HEK293 (cell line): Measurements from ENCODE around the gene TIMP4.

Source experiments
- CTCF ChIA-PET: fragments of 350-600 bp; formaldehyde crosslinking; extraction: SDS; loops from one replicate; lab custom pipeline; 2021; ENCODE audit warnings: antibody characterized with exemption; lab: Yijun Ruan, JAX
- POLR2A ChIA-PET: fragments of 300-600 bp; formaldehyde crosslinking; extraction: SDS; loops from one replicate; lab custom pipeline; 2020; ENCODE audit warnings: antibody characterized with exemption, inconsistent platforms; lab: Yijun Ruan, JAX
- H3K27ac ChIP-seq: fragments of 200-500 bp; sonication (Bioruptor generic); 2 replicates; pipeline ENCODE4 v1.5.1; 2014; ENCODE audit warnings: low read depth, low read length, control low read depth, inconsistent platforms; ENCODE audit errors: extremely low read depth
- H3K36me3 ChIP-seq, 2 experiments: fragments of 200-500 bp in 1 of 2; sonication (Bioruptor generic) in 1 of 2; 1 replicate in 1 of 2; 2 replicates in 1 of 2; pipeline ENCODE4 v1.5.1; 2014 to 2017; ENCODE audit warnings: inconsistent platforms in 2 of 2, low read length in 2 of 2; ENCODE audit not compliant: control insufficient read depth in 2 of 2, insufficient read depth in 1 of 2
- H3K4me1 ChIP-seq: fragments of 200-500 bp; sonication (Bioruptor generic); 2 replicates; pipeline ENCODE4 v1.5.1; 2014; ENCODE audit warnings: mild to moderate bottlenecking, low read length, inconsistent platforms; ENCODE audit not compliant: control insufficient read depth, insufficient read depth
- H3K4me3 ChIP-seq: 2 replicates; pipeline ENCODE4 v1.5.1; 2011; ENCODE audit warnings: low read depth, mild to moderate bottlenecking, control low read depth, low read length, moderate library complexity
- H3K9me3 ChIP-seq: fragments of 200-500 bp; sonication (Bioruptor generic); 2 replicates; pipeline ENCODE4 v1.5.1; 2014; ENCODE audit warnings: low read depth, low read length, inconsistent platforms; ENCODE audit not compliant: control insufficient read depth, insufficient read depth
- EGR2 ChIP-seq: fragments of 450-650 bp; formaldehyde crosslinking; IDR thresholded peaks from 2 replicates; pipeline ENCODE4 v1.5.1; 2016; ENCODE audit warnings: low read depth, missing biosample characterization, missing genetic modification characterization
- OVOL3 ChIP-seq: fragments of 450-650 bp; formaldehyde crosslinking; IDR thresholded peaks from 2 replicates; pipeline ENCODE4 v1.5.1; 2016; ENCODE audit warnings: missing biosample characterization, missing genetic modification characterization
- TRIM28 ChIP-seq: IDR thresholded peaks from 2 replicates; pipeline ENCODE4 v1.6.1; 2011; ENCODE audit warnings: low read length, control low read depth, borderline replicate concordance
- YY2 ChIP-seq: fragments of 450-650 bp; formaldehyde crosslinking; IDR thresholded peaks from 2 replicates; pipeline ENCODE4 v1.5.1; 2016; ENCODE audit warnings: missing biosample characterization, missing genetic modification characterization
- ZBTB21 ChIP-seq: fragments of 450-650 bp; formaldehyde crosslinking; IDR thresholded peaks from 2 replicates; pipeline ENCODE4 v1.5.1; 2017; ENCODE audit warnings: missing biosample characterization, missing genetic modification characterization
- ZFHX2 ChIP-seq: fragments of 450-650 bp; formaldehyde crosslinking; conservative IDR thresholded peaks from 2 replicates; pipeline ENCODE4 v1.5.1; 2016; ENCODE audit warnings: missing biosample characterization, missing genetic modification characterization
- ZFP3 ChIP-seq: fragments of 450-650 bp; formaldehyde crosslinking; IDR thresholded peaks from 2 replicates; pipeline ENCODE4 v1.5.1; 2016; ENCODE audit warnings: low read depth, missing biosample characterization, missing genetic modification characterization
- ZFP69B ChIP-seq: fragments of 450-650 bp; formaldehyde crosslinking; IDR thresholded peaks from 2 replicates; pipeline ENCODE4 v1.5.1; 2016; ENCODE audit warnings: missing biosample characterization, missing genetic modification characterization
- ZNF155 ChIP-seq: fragments of 450-650 bp; formaldehyde crosslinking; IDR thresholded peaks from 2 replicates; pipeline ENCODE4 v1.5.1; 2016; ENCODE audit warnings: missing biosample characterization, missing genetic modification characterization
- ZNF174 ChIP-seq: fragments of 450-650 bp; formaldehyde crosslinking; IDR thresholded peaks from 2 replicates; pipeline ENCODE4 v1.5.0; 2017; ENCODE audit warnings: missing biosample characterization, mild to moderate bottlenecking, missing genetic modification characterization
- ZNF266 ChIP-seq: fragments of 450-650 bp; formaldehyde crosslinking; IDR thresholded peaks from 2 replicates; pipeline ENCODE4 v1.5.1; 2016; ENCODE audit warnings: missing biosample characterization, missing genetic modification characterization, low read depth
- ZNF555 ChIP-seq: fragments of 450-650 bp; formaldehyde crosslinking; conservative IDR thresholded peaks from 2 replicates; pipeline ENCODE4 v1.5.1; 2017; ENCODE audit warnings: missing biosample characterization, mild to moderate bottlenecking, missing genetic modification characterization, inconsistent platforms
- ZNF558 ChIP-seq: fragments of 450-650 bp; formaldehyde crosslinking; IDR thresholded peaks from 2 replicates; pipeline ENCODE4 v1.5.1; 2016; ENCODE audit warnings: missing biosample characterization, missing genetic modification characterization
- ZNF585B ChIP-seq: fragments of 450-650 bp; formaldehyde crosslinking; IDR thresholded peaks from 2 replicates; pipeline ENCODE4 v1.5.1; 2016; ENCODE audit warnings: missing biosample characterization, missing genetic modification characterization
- ZNF654 ChIP-seq: fragments of 450-650 bp; formaldehyde crosslinking; IDR thresholded peaks from 2 replicates; pipeline ENCODE4 v1.5.1; 2016; ENCODE audit warnings: low read depth, missing biosample characterization, missing genetic modification characterization
- ZSCAN16 ChIP-seq: fragments of 450-650 bp; formaldehyde crosslinking; IDR thresholded peaks from 2 replicates; pipeline ENCODE4 v1.5.1; 2016; ENCODE audit warnings: missing biosample characterization, missing genetic modification characterization
- TF ChIP-seq, protein P1 (sequence below): sonication (generic); formaldehyde crosslinking; IDR thresholded peaks from 2 replicates; pipeline ENCODE4 v1.8.1; 2022; ENCODE audit warnings: mild to moderate bottlenecking, moderate library complexity, missing genetic modification reagents
- TF ChIP-seq, protein P2 (sequence below): fragments of 450-650 bp; formaldehyde crosslinking; IDR thresholded peaks from 2 replicates; pipeline ENCODE4 v1.5.1; 2016; ENCODE audit warnings: missing biosample characterization, missing genetic modification characterization
- TF ChIP-seq, protein P3 (sequence below): fragments of 450-650 bp; formaldehyde crosslinking; IDR thresholded peaks from 2 replicates; pipeline ENCODE4 v1.5.1; 2016; ENCODE audit warnings: missing biosample characterization, missing genetic modification characterization
- TF ChIP-seq, protein P4 (sequence below): fragments of 450-650 bp; formaldehyde crosslinking; IDR thresholded peaks from 2 replicates; pipeline ENCODE4 v1.5.1; 2016; ENCODE audit warnings: missing biosample characterization, missing genetic modification characterization, low read depth

Gene TIMP4

DNA sequence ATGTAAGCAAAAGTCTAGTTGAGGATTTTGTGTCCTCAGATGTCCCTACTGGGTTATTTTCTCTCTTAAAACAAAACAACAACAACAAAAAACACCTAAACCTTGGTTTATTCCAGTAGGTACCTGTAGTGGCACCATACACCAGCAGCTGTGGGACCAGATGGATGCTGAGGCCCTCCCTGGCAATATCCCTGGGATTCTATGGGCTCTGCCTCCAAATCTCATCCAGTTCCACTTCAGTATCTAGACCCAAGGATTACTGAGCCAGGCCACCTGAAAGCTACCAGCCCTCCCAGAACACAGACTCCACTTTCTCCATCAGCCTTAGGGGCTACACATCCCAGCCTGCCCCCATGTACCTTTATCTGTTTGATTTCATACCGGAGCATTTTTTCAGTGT lies 1.7 kb downstream of the TIMP4 start (continued):
- TF ChIP-seq, protein P1, sequence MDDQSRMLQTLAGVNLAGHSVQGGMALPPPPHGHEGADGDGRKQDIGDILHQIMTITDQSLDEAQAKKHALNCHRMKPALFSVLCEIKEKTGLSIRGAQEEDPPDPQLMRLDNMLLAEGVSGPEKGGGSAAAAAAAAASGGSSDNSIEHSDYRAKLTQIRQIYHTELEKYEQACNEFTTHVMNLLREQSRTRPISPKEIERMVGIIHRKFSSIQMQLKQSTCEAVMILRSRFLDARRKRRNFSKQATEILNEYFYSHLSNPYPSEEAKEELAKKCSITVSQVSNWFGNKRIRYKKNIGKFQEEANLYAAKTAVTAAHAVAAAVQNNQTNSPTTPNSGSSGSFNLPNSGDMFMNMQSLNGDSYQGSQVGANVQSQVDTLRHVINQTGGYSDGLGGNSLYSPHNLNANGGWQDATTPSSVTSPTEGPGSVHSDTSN, result no peak
- no peak for TF ChIP-seq ZFP69B
- no peak for TF ChIP-seq TRIM28
- TF ChIP-seq ZNF555 (tag by site-specific recombination), result no peak

DNA sequence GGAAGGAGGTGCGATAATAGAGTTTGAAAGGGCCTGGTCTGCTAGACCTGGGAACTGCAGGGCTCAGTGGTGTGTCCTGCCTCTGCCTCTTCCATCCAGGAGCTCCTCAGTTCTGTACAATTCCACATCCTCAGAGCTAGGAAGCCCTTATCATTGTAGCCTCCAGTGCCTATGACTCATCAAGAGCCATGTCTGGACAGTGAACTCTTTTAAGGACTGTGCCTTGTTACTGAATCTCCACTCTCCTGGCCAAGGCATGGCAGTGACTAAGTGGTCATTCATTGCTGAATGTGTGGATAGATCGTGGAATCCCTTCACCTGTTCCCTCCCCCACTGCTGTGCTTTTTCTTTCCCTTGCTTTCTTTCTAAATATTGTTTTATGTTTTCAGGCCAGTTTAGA lies 2.9 kb downstream of the TIMP4 start:
- no peaks in the 10 kb centered on the region for H3K9me3 ChIP-seq
- H3K36me3 ChIP-seq, result peaks cover 0 to 7% of the 10 kb centered on the region in 2 experiments; a peak in 1 of 3 replicates
- ChIA-PET CTCF (interaction anchor here (0.6 to 1.9 kb wide), 3 partner anchors 11 to 21 kb away, joined by 3 to 13 read pairs (median 6); no protein-coding TSS in a partner anchor), POLR2A (no interaction called here)
- no peak overlapping the region for H3K4me3 ChIP-seq
- peak; percentile 72 for TF ChIP-seq ZNF585B (tag by site-specific recombination)
- no peak for TF ChIP-seq ZSCAN16 (tag by site-specific recombination)
- no peak for TF ChIP-seq ZNF155
- TF ChIP-seq ZFP3 (tag by site-specific recombination), result no peak
- no peak for TF ChIP-seq YY2
- no peak for TF ChIP-seq ZNF174 (tag by site-specific recombination)
- TF ChIP-seq, protein P2, sequence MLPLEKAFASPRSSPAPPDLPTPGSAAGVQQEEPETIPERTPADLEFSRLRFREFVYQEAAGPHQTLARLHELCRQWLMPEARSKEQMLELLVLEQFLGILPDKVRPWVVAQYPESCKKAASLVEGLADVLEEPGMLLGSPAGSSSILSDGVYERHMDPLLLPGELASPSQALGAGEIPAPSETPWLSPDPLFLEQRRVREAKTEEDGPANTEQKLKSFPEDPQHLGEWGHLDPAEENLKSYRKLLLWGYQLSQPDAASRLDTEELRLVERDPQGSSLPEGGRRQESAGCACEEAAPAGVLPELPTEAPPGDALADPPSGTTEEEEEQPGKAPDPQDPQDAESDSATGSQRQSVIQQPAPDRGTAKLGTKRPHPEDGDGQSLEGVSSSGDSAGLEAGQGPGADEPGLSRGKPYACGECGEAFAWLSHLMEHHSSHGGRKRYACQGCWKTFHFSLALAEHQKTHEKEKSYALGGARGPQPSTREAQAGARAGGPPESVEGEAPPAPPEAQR, result no peak
- no peak for TF ChIP-seq ZNF266 (tag by site-specific recombination)
- peak; percentile 24; the same call in 1 of the 2 replicates for TF ChIP-seq TRIM28
- H3K27ac ChIP-seq, result no peak overlapping the region
- no peaks in the 10 kb centered on the region; the same call in 1 of the 2 replicates for H3K4me1 ChIP-seq

DNA sequence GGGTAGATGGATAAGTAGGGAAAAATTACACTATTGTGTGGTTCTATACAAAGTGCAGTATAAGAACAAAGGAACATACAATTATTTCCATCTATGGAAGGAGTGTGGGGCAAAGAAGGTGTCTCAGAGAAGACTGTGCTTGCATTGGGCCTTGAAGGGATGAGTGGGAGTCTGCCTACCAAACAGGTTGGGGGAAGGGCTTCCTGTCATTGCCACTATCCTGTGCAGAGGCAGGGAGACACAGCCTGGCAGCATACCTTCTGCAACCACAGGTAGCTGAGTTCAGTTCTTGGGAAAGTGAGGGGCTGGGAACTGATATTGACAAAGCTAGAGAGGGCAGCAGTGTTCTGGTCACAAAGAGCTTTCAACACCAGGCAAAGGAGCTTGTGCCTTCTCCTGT lies 3.4 kb downstream of the TIMP4 start:
- H3K4me3 ChIP-seq, result no peak overlapping the region
- H3K4me1 ChIP-seq, result no peaks in the 10 kb centered on the region; the same call in 1 of the 2 replicates
- peaks cover 0 to 7% of the 10 kb centered on the region in 2 experiments; a peak in 1 of 3 replicates for H3K36me3 ChIP-seq
- TF ChIP-seq ZNF558 (tag by site-specific recombination) (no peak), EGR2 (tag by site-specific recombination) (peak; percentile 45), ZFHX2 (tag by site-specific recombination) (0 out of 2 replicates have a peak, but pooled peaks have one; percentile 15)
- no peak overlapping the region for H3K27ac ChIP-seq
- ChIA-PET POLR2A (no interaction called here), CTCF (interaction anchor here (0.6 to 1.9 kb wide), 4 partner anchors 12 to 324 kb away, joined by 3 to 13 read pairs (median 5); no protein-coding TSS in a partner anchor)
- no peaks in the 10 kb centered on the region for H3K9me3 ChIP-seq

DNA sequence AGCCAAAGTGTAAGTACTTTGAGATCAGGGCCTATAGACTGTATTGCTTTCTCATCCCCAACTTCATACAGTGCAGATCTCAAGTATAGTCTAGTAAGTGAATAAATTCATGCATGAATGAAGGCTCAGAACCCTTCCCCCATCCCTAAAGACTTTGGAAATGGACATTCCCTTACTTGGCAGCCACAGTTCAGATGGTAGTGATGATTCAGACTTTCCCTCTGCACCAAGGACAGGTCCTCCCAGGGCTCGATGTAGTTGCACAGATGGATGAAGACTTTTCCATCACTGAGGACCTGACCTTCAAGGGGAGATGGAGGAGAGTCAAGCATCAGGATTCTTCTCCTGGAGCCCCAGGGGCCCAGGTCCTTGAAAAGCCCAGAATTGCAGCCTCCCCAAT lies 4.6 kb downstream of the TIMP4 start:
- CTCF ChIA-PET, result interaction anchor here (1.5 kb wide), 1 partner anchor 325 kb away, joined by 4 read pairs; no protein-coding TSS in a partner anchor
- H3K4me3 ChIP-seq, result no peak overlapping the region
- H3K27ac ChIP-seq, result no peak overlapping the region
- no peaks in the 10 kb centered on the region for H3K9me3 ChIP-seq
- TF ChIP-seq, protein P3, sequence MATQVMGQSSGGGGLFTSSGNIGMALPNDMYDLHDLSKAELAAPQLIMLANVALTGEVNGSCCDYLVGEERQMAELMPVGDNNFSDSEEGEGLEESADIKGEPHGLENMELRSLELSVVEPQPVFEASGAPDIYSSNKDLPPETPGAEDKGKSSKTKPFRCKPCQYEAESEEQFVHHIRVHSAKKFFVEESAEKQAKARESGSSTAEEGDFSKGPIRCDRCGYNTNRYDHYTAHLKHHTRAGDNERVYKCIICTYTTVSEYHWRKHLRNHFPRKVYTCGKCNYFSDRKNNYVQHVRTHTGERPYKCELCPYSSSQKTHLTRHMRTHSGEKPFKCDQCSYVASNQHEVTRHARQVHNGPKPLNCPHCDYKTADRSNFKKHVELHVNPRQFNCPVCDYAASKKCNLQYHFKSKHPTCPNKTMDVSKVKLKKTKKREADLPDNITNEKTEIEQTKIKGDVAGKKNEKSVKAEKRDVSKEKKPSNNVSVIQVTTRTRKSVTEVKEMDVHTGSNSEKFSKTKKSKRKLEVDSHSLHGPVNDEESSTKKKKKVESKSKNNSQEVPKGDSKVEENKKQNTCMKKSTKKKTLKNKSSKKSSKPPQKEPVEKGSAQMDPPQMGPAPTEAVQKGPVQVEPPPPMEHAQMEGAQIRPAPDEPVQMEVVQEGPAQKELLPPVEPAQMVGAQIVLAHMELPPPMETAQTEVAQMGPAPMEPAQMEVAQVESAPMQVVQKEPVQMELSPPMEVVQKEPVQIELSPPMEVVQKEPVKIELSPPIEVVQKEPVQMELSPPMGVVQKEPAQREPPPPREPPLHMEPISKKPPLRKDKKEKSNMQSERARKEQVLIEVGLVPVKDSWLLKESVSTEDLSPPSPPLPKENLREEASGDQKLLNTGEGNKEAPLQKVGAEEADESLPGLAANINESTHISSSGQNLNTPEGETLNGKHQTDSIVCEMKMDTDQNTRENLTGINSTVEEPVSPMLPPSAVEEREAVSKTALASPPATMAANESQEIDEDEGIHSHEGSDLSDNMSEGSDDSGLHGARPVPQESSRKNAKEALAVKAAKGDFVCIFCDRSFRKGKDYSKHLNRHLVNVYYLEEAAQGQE, result no peak
- no peak for TF ChIP-seq ZNF654 (tag by site-specific recombination)
- no peak for TF ChIP-seq OVOL3
- TF ChIP-seq, protein P4, sequence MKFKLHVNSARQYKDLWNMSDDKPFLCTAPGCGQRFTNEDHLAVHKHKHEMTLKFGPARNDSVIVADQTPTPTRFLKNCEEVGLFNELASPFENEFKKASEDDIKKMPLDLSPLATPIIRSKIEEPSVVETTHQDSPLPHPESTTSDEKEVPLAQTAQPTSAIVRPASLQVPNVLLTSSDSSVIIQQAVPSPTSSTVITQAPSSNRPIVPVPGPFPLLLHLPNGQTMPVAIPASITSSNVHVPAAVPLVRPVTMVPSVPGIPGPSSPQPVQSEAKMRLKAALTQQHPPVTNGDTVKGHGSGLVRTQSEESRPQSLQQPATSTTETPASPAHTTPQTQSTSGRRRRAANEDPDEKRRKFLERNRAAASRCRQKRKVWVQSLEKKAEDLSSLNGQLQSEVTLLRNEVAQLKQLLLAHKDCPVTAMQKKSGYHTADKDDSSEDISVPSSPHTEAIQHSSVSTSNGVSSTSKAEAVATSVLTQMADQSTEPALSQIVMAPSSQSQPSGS, result no peak
- TF ChIP-seq ZBTB21 (tag by site-specific recombination), result no peak
- H3K4me1 ChIP-seq, result no peaks in the 10 kb centered on the region; the same call in 1 of the 2 replicates
- POLR2A ChIA-PET, result no interaction called here
- peaks cover 0 to 7% of the 10 kb centered on the region in 2 experiments; a peak in 1 of 3 replicates for H3K36me3 ChIP-seq
